Transverse colon (tissue), 4 donors: ENCODE data around the gene TNNI3K. TPM values are rescaled to one million over a fixed set of nuclear protein-coding genes. Genes with fewer than 3 reads are reported as not detected.
A peak's percentile ranks its signal among the peaks of the same experiment; 100 is the strongest.

Experiments
- DNase-seq: peaks from one replicate; pipeline ENCODE4 v3.0.0-alpha.2; 2019
- H3K27ac ChIP-seq, 4 donors: fragments of 200-600 bp; sonication (generic); 2 replicates each; pipeline ENCODE4 v1.5.1; 2016 to 2018; ENCODE audit warnings: inconsistent platforms in 4 of 4
- H3K27me3 ChIP-seq: fragments of 200-600 bp; sonication (generic); 2 replicates; pipeline ENCODE4 v1.5.1; 2017; ENCODE audit warnings: inconsistent platforms
- H3K36me3 ChIP-seq, 4 donors: fragments of 200-600 bp; sonication (generic); 2 replicates each; pipeline ENCODE4 v1.5.1; 2017 to 2019; ENCODE audit warnings: inconsistent platforms in 4 of 4
- H3K4me1 ChIP-seq, 4 donors: fragments of 200-600 bp; sonication (generic); 2 replicates each; pipeline ENCODE4 v1.5.1; 2017 to 2020; ENCODE audit warnings: inconsistent platforms in 4 of 4
- H3K4me3 ChIP-seq, 4 donors: fragments of 200-600 bp; sonication (generic); 1 replicate in 1 of 4; 2 replicates in 3 of 4; pipeline versions ENCODE4 v1.5.1 to v1.6.1; 2017 to 2019; ENCODE audit warnings: inconsistent platforms in 4 of 4
- H3K9me3 ChIP-seq, 2 donors: fragments of 200-600 bp; sonication (generic); 2 replicates each; pipeline ENCODE4 v1.5.1; 2017 to 2019; ENCODE audit warnings: inconsistent platforms in 2 of 2
- CTCF ChIP-seq, 5 experiments: fragments of 200-600 bp in 3 of 5; fragments of 450-650 bp in 2 of 5; sonication (generic) in 3 of 5; IDR thresholded peaks; 1 replicate in 2 of 5; 2 replicates in 3 of 5; pipeline ENCODE4 v1.5.1; 2016 to 2017; ENCODE audit warnings: antibody characterized with exemption in 5 of 5, inconsistent platforms in 3 of 5, mild to moderate bottlenecking in 2 of 5, moderate library complexity in 1 of 5
- EP300 ChIP-seq: sonication (generic); formaldehyde crosslinking; IDR thresholded peaks from one replicate; pipeline ENCODE4 v1.6.1; 2017; ENCODE audit warnings: antibody characterized with exemption, low read depth
- POLR2A ChIP-seq: fragments of 450-650 bp; IDR thresholded peaks from one replicate; pipeline ENCODE4 v1.6.1; 2016; ENCODE audit warnings: antibody characterized with exemption, mild to moderate bottlenecking, moderate library complexity
- POLR2AphosphoS5 ChIP-seq, 3 donors: sonication (generic); formaldehyde crosslinking; IDR thresholded peaks; one replicate each; pipeline ENCODE4 v1.6.1; 2016; ENCODE audit warnings: antibody characterized with exemption in 3 of 3
- WGBS, 2 donors: methylation state at CpG; one replicate each; pipeline ENCODE4 v1.1.5; 2018; ENCODE audit warnings: low coverage in 1 of 2; 5-methylcytosine and 5-hydroxymethylcytosine counted together
- in situ Hi-C, 4 donors: fragments of 200-750 bp; cut with MboI; loops; one replicate each; pipeline versions ENCODE4 v1.15.0 to v1.15.1; 2017; ENCODE audit warnings: low sequenced_read_pairs in 3 of 4, low pct_ligation_motif_present in 1 of 4, low pct_unique_long_range_greater_than_20kb in 1 of 4
- intact Hi-C: fragments of 100-400 bp; cut with DNase I; formaldehyde crosslinking; loops from one replicate; pipeline ENCODE4 v1.15.1; 2023; ENCODE audit warnings: low total_unique reads
- total RNA-seq, 4 donors: library from RNA; depleted of rRNA; stranded (reverse); fragments of >200 nt; gene quantifications; one replicate each; pipeline ENCODE4 v1.1.0, GENCODE V29; 2016

Gene TNNI3K
- total RNA-seq, 4 donors from 2014 or later: 0.95 to 14.2 (median 2.9) TPM; not detected in 1

- Histone ChIP-seq H3K9me3 (no peaks in the 10 kb centered on the region), H3K4me3 (peak within 1 kb of the TSS; percentile 57 to 70 (median 66)), H3K27ac (peak within 1 kb of the TSS; percentile 82 to 90 (median 86)), H3K4me1 (peaks cover 0 to 22% (median 10%) of the 10 kb centered on the region in 4 donors), H3K36me3 (peaks cover 0 to 17% (median 0%) of the 10 kb centered on the region in 4 donors), H3K27me3 (no peaks in the 10 kb centered on the region)
- in situ Hi-C loops (no loop called here), intact Hi-C loops (no loop called here)
- peak; percentile 96 for DNase-seq
- 4 to 8% methylated on average over 4 to 29 of the region's 41 CpGs for WGBS, 2 donors
- TF ChIP-seq CTCF (IDR thresholded peaks at IDR 0.05) (no peak), POLR2AphosphoS5 (IDR thresholded peaks at IDR 0.05) (peak; percentile 66 to 91 (median 89)), POLR2A (peak; percentile 84)
Measured at GRCh38 chr1:74197657-74198552, 37.3 kb upstream of the TNNI3K start, which contains the start of the genes FPGT and LRRIQ3. Gene FPGT (plus strand): TSS chr1:74198242. CDS start chr1:74198279, 37 bp downstream. Gene LRRIQ3 (minus strand): TSS chr1:74198176. CDS start chr1:74183684, 14,492 bp downstream.

GRCh38 chr1:74199504-74199903 is 35.7 kb upstream of the TNNI3K start:
- peaks cover 0 to 24% (median 4%) of the 10 kb centered on the region in 4 donors for H3K36me3 ChIP-seq
- TF ChIP-seq EP300 (no peak), POLR2A (no peak), CTCF (IDR thresholded peaks at IDR 0.05) (no peak), POLR2AphosphoS5 (IDR thresholded peaks at IDR 0.05) (no peak)
- H3K27ac ChIP-seq: no peak overlapping the region
- H3K4me1 ChIP-seq: peaks cover 0 to 22% (median 10%) of the 10 kb centered on the region in 4 donors
- intact Hi-C loops: no loop called here
- H3K9me3 ChIP-seq: no peaks in the 10 kb centered on the region
- in situ Hi-C loops: no loop called here
- WGBS, 2 donors: 74 to 76% methylated on average over 5 of the region's 5 CpGs
- peak overlapping the region in 1 of 4 donors; percentile 67 for H3K4me3 ChIP-seq
- H3K27me3 ChIP-seq: no peaks in the 10 kb centered on the region
- no peak for DNase-seq

- Histone ChIP-seq H3K27ac (no peak overlapping the region), H3K4me1 (no peaks in the 10 kb centered on the region), H3K27me3 (no peaks in the 10 kb centered on the region), H3K4me3 (no peak overlapping the region), H3K36me3 (peaks cover 0 to 26% (median 4%) of the 10 kb centered on the region in 4 donors), H3K9me3 (no peaks in the 10 kb centered on the region)
- WGBS, 2 donors: 67 to 89% methylated on average over 1 to 2 of the region's 2 CpGs
- TF ChIP-seq EP300 (no peak), POLR2A (no peak), CTCF (IDR thresholded peaks at IDR 0.05) (no peak), POLR2AphosphoS5 (IDR thresholded peaks at IDR 0.05) (no peak)
- DNase-seq: no peak
- in situ Hi-C loops (no loop called here), intact Hi-C loops (no loop called here)
Measured at GRCh38 chr1:74205266-74205665, 29.9 kb upstream of the TNNI3K start.

- Histone ChIP-seq H3K9me3 (no peaks in the 10 kb centered on the region), H3K27ac (no peak overlapping the region), H3K36me3 (no peaks in the 10 kb centered on the region), H3K27me3 (no peaks in the 10 kb centered on the region), H3K4me1 (peaks cover 0 to 11% (median 5%) of the 10 kb centered on the region in 4 donors), H3K4me3 (no peak overlapping the region)
- TF ChIP-seq POLR2A: no peak
- TF ChIP-seq POLR2AphosphoS5 (IDR thresholded peaks at IDR 0.05): no peak
- no peak for TF ChIP-seq EP300
- no peak for TF ChIP-seq CTCF (IDR thresholded peaks at IDR 0.05)
- intact Hi-C loops (no loop called here), in situ Hi-C loops (no loop called here)
- whole genome bisulfite sequencing, 2 donors: 86 to 91% methylated on average over 1 of the region's 1 CpG
- no peak for DNase-seq
Measured at GRCh38 chr1:74215229-74215628, 20.0 kb upstream of the TNNI3K start.
